GM21576 (cell line): ENCODE measurements around the gene SCYGR3.
"Not testable (repeated sequence)": the region's sequence is repeated elsewhere in the genome, so short reads cannot be mapped to it uniquely, and the experiment has no call there.

Experiments
- ATAC-seq: cut with Tn5 transposase; IDR thresholded peaks from one replicate; pipeline ENCODE4 v1.9.1; 2021; ENCODE audit warnings: mild to moderate bottlenecking, moderate library complexity; ENCODE audit not compliant: unreplicated experiment

The SCYGR3 gene

GRCh38 chr2:227614246-227614645 is 394 bp downstream of the SCYGR3 start:
- ATAC-seq = no peak

GRCh38 chr2:227613272-227613660 is 1.4 kb downstream of the SCYGR3 start:
- no peak for ATAC-seq

- ATAC-seq = no peak
These were observed 1.9 kb downstream of the SCYGR3 start for GRCh38 chr2:227612546-227613271.

- no peak for ATAC-seq
These were observed 4.5 kb downstream of the SCYGR3 start for GRCh38 chr2:227610123-227610522.

- peak; percentile 64 for ATAC-seq
These were observed 5.9 kb downstream of the SCYGR3 start for GRCh38 chr2:227608561-227609338.

- ATAC-seq = no peak
These were observed 6.7 kb downstream of the SCYGR3 start for GRCh38 chr2:227607941-227608340.

GRCh38 chr2:227606476-227606875 is 8.2 kb downstream of the SCYGR3 start:
- no peak for ATAC-seq

GRCh38 chr2:227602358-227602757 is 12.3 kb downstream of the SCYGR3 start:
- ATAC-seq = no peak

GRCh38 chr2:227598835-227599503 is 15.7 kb downstream of the SCYGR3 start, which contains the start of gene SCYGR2:
Gene SCYGR2 (plus strand): TSS chr2:227598893. CDS start chr2:227598893, 0 bp downstream.
- not testable (repeated sequence) for ATAC-seq

- ATAC-seq = no peak
These were observed 16.6 kb downstream of the SCYGR3 start for GRCh38 chr2:227597998-227598397.

GRCh38 chr2:227597036-227597435 is 17.6 kb downstream of the SCYGR3 start:
- ATAC-seq = no peak

GRCh38 chr2:227595797-227596196 is 18.8 kb downstream of the SCYGR3 start:
- ATAC-seq = no peak

GRCh38 chr2:227592694-227593387 is 21.8 kb downstream of the SCYGR3 start:
- peak; percentile 81 for ATAC-seq

- ATAC-seq = no peak
These were observed 32.3 kb downstream of the SCYGR3 start for GRCh38 chr2:227582369-227582768.

GRCh38 chr2:227579791-227580190 is 34.8 kb downstream of the SCYGR3 start:
- no peak for ATAC-seq

- ATAC-seq = no peak
These were observed 36.0 kb downstream of the SCYGR3 start for GRCh38 chr2:227578642-227579041.

GRCh38 chr2:227577555-227577954 is 37.1 kb downstream of the SCYGR3 start:
- ATAC-seq = no peak

- ATAC-seq = no peak
These were observed 37.8 kb downstream of the SCYGR3 start for GRCh38 chr2:227576812-227577211.

- ATAC-seq = no peak
These were observed 38.5 kb downstream of the SCYGR3 start for GRCh38 chr2:227576110-227576509.

GRCh38 chr2:227570615-227571014 is 44.0 kb downstream of the SCYGR3 start:
- ATAC-seq = no peak

- ATAC-seq = no peak
These were observed 45.8 kb downstream of the SCYGR3 start for GRCh38 chr2:227568852-227569169.
